ENCODE results near the gene RNASEH2C. TPM values are rescaled to one million over a fixed set of nuclear protein-coding genes. Genes with fewer than 3 reads are reported as not detected.
A peak's percentile ranks its signal among the peaks of the same experiment; 100 is the strongest.

RNASEH2C gene
- total RNA-seq, 4 donors from 2014 or later = 35.2 to 107 (median 65.4) TPM

GRCh38 chr11:65745049-65745448, 24.5 kb upstream of the RNASEH2C start:
- no peak for DNase-seq
- TF ChIP-seq CTCF (IDR thresholded peaks at IDR 0.05) (no peak), POLR2A (IDR thresholded peaks at IDR 0.05) (no peak)
- intact Hi-C loops (cut with DNase I; ENCODE audit: low total_unique reads) = no loop called here

GRCh38 chr11:65744699-65745042, 24.1 kb upstream of the RNASEH2C start:
- Histone ChIP-seq H3K27ac (no peak overlapping the region), H3K4me3 (no peak overlapping the region), H3K36me3 (no peaks in the 10 kb centered on the region), H3K4me1 (no peaks in the 10 kb centered on the region), H3K27me3 (no peaks in the 10 kb centered on the region), H3K9me3 (no peaks in the 10 kb centered on the region)
- intact Hi-C loops (cut with DNase I; ENCODE audit: low total_unique reads) = no loop called here
- TF ChIP-seq POLR2A (IDR thresholded peaks at IDR 0.05) (no peak), CTCF (IDR thresholded peaks at IDR 0.05) (no peak)
- no peak for DNase-seq

More at GRCh38 chr11:65745049-65745448, 24.5 kb upstream of the RNASEH2C start:
- H3K9me3 ChIP-seq = no peaks in the 10 kb centered on the region
- H3K27ac ChIP-seq = no peak overlapping the region
- H3K4me3 ChIP-seq = no peak overlapping the region
- H3K27me3 ChIP-seq = no peaks in the 10 kb centered on the region
- no peaks in the 10 kb centered on the region for H3K4me1 ChIP-seq
- no peaks in the 10 kb centered on the region for H3K36me3 ChIP-seq

DNA sequence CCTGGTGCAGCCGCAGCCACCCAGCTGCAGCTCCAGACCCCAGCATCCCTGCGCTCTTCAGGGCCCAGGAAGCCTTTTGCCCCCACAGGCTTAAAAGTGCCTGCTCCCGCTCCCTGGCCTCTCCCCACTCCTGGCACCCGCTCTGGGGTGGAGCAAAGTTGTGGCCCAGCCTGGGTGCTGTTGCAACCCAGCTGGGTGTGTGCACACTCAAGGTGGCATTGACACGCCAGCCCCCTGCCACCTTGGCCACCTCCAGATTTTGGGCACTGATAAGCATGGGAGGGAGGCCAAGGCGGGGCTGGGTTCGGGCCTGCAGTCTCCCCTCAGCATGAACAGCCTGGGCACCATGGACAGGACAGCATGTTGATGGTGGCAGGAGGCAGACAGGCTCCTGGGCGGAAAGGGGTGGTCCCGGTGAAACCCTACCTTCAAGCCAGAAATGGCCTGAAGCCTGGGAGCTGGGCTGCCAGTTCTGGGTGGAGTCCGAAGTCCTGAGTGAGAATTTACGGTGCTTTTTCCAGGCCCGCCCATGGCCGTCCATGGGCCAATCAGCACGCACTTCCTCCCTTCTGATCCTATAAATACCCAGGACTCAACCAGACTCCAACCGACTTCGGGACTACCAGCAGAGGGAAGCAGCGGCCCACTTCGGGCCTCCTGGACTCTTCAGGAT, 23.6 kb upstream of the RNASEH2C start:
- no peaks in the 10 kb centered on the region for H3K27me3 ChIP-seq
- H3K4me3 ChIP-seq = no peak overlapping the region
- no peak overlapping the region for H3K27ac ChIP-seq
- intact Hi-C loops (cut with DNase I; ENCODE audit: low total_unique reads) = no loop called here
- no peaks in the 10 kb centered on the region for H3K4me1 ChIP-seq
- TF ChIP-seq CTCF (IDR thresholded peaks at IDR 0.05) (peak in 2 of 4 experiments; percentile 2 to 7), POLR2A (IDR thresholded peaks at IDR 0.05) (no peak)
- no peak for DNase-seq
- no peaks in the 10 kb centered on the region for H3K36me3 ChIP-seq
- no peaks in the 10 kb centered on the region for H3K9me3 ChIP-seq

GRCh38 chr11:65743681-65744025, 23.1 kb upstream of the RNASEH2C start:
- Histone ChIP-seq H3K27me3 (no peaks in the 10 kb centered on the region), H3K36me3 (no peaks in the 10 kb centered on the region), H3K9me3 (no peaks in the 10 kb centered on the region), H3K4me1 (no peaks in the 10 kb centered on the region), H3K27ac (no peak overlapping the region), H3K4me3 (no peak overlapping the region)
- TF ChIP-seq POLR2A (IDR thresholded peaks at IDR 0.05) = no peak
- TF ChIP-seq CTCF (IDR thresholded peaks at IDR 0.05) = no peak
- intact Hi-C loops (cut with DNase I; ENCODE audit: low total_unique reads) = no loop called here
- no peak for DNase-seq

DNA sequence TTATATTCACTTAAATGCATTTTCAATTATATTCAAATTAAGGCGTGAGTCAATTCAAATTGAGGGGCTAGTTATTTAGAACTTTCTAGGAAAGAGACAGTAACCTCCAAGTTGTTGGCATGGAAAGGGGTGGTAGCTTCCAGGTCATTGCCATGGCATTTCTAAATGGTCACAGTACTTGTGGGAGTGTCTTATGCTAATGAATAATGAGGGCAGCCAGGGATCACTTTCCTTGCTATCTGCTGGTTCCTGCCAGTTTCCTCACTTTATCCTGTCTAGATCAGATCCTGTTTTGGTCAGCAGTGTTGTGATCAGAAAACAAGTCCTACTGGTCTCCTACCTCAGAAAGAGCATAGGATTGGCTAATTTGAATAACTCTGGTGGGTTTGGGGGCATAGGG, 21.8 kb upstream of the RNASEH2C start:
- intact Hi-C loops (cut with DNase I; ENCODE audit: low total_unique reads) = no loop called here
- Histone ChIP-seq H3K27ac (no peak overlapping the region), H3K9me3 (no peaks in the 10 kb centered on the region), H3K4me3 (no peak overlapping the region), H3K36me3 (no peaks in the 10 kb centered on the region), H3K27me3 (no peaks in the 10 kb centered on the region), H3K4me1 (no peaks in the 10 kb centered on the region)
- TF ChIP-seq POLR2A (IDR thresholded peaks at IDR 0.05) = no peak
- TF ChIP-seq CTCF (IDR thresholded peaks at IDR 0.05) = no peak
- no peak for DNase-seq
